Tibial nerve (tissue), 4 donors: ENCODE measurements around the gene TMC3. TPM values are rescaled to one million over a fixed set of nuclear protein-coding genes. Genes with fewer than 3 reads are reported as not detected.

ENCODE experiments used
- DNase-seq, 2 donors: peaks; one replicate each; pipeline ENCODE4 v3.0.0-alpha.2; 2019; ENCODE audit warnings: low spot score in 2 of 2
- H3K27ac ChIP-seq, 4 donors: fragments of 200-600 bp; sonication (generic) in 3 of 4; one replicate each; pipeline ENCODE4 v1.5.1; 2017 to 2019; ENCODE audit warnings: mild to moderate bottlenecking in 1 of 4
- H3K27me3 ChIP-seq, 2 donors: fragments of 200-600 bp; sonication (generic) in 1 of 2; one replicate each; pipeline versions ENCODE4 v1.5.1 to v1.6.0; 2017 to 2019
- H3K36me3 ChIP-seq, 3 donors: fragments of 200-600 bp; sonication (generic); one replicate each; pipeline ENCODE4 v1.5.1; 2018 to 2019
- H3K4me1 ChIP-seq, 4 donors: fragments of 200-600 bp; sonication (generic) in 3 of 4; one replicate each; pipeline ENCODE4 v1.5.1; 2017 to 2019
- H3K4me3 ChIP-seq, 4 donors: fragments of 200-600 bp; sonication (generic) in 3 of 4; one replicate each; pipeline ENCODE4 v1.5.1; 2017 to 2019; ENCODE audit warnings: mild to moderate bottlenecking in 1 of 4, moderate library complexity in 1 of 4
- H3K9me3 ChIP-seq, 4 donors: fragments of 200-600 bp; sonication (generic) in 3 of 4; one replicate each; pipeline ENCODE4 v1.5.1; 2017 to 2019
- EP300 ChIP-seq, 2 donors: sonication (generic); formaldehyde crosslinking; IDR thresholded peaks; one replicate each; pipeline ENCODE4 v1.6.1; 2017; ENCODE audit warnings: antibody characterized with exemption in 2 of 2, mild to moderate bottlenecking in 1 of 2
- POLR2A ChIP-seq, 2 donors: fragments of 450-650 bp; IDR thresholded peaks; one replicate each; pipeline ENCODE4 v1.6.1; 2017; ENCODE audit warnings: antibody characterized with exemption in 2 of 2, mild to moderate bottlenecking in 2 of 2, moderate library complexity in 2 of 2
- WGBS, 2 donors: methylation state at CpG; one replicate each; pipeline ENCODE4 v1.1.5; 2018; 5-methylcytosine and 5-hydroxymethylcytosine counted together
- total RNA-seq, 4 donors: library from RNA; depleted of rRNA; stranded (reverse); fragments of >200 nt; gene quantifications; one replicate each; pipeline ENCODE4 v1.1.0, GENCODE V29; 2016
- TF ChIP-seq, protein P1 (sequence below), 5 experiments: fragments of 200-600 bp in 3 of 5; fragments of 450-650 bp in 2 of 5; sonication (generic) in 3 of 5; IDR thresholded peaks; one replicate each; pipeline ENCODE4 v1.5.1; 2016 to 2019; ENCODE audit warnings: antibody characterized with exemption in 5 of 5, mild to moderate bottlenecking in 3 of 5, moderate library complexity in 2 of 5

The TMC3 gene
- total RNA-seq, 4 donors from 2014 or later = not detected

- no peak overlapping the region for H3K4me3 ChIP-seq
- H3K36me3 ChIP-seq = no peaks in the 10 kb centered on the region
- H3K9me3 ChIP-seq = no peaks in the 10 kb centered on the region
- no peak for DNase-seq
- WGBS, 2 donors = 97 to 98% methylated on average over 2 of the region's 2 CpGs
- no peak overlapping the region for H3K27ac ChIP-seq
- no peaks in the 10 kb centered on the region for H3K27me3 ChIP-seq
- H3K4me1 ChIP-seq = no peaks in the 10 kb centered on the region
- TF ChIP-seq EP300 (IDR thresholded peaks at IDR 0.05) (no peak), POLR2A (IDR thresholded peaks at IDR 0.05) (no peak)
- TF ChIP-seq, protein P1, sequence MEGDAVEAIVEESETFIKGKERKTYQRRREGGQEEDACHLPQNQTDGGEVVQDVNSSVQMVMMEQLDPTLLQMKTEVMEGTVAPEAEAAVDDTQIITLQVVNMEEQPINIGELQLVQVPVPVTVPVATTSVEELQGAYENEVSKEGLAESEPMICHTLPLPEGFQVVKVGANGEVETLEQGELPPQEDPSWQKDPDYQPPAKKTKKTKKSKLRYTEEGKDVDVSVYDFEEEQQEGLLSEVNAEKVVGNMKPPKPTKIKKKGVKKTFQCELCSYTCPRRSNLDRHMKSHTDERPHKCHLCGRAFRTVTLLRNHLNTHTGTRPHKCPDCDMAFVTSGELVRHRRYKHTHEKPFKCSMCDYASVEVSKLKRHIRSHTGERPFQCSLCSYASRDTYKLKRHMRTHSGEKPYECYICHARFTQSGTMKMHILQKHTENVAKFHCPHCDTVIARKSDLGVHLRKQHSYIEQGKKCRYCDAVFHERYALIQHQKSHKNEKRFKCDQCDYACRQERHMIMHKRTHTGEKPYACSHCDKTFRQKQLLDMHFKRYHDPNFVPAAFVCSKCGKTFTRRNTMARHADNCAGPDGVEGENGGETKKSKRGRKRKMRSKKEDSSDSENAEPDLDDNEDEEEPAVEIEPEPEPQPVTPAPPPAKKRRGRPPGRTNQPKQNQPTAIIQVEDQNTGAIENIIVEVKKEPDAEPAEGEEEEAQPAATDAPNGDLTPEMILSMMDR (IDR thresholded peaks at IDR 0.05) = no peak
Observed at GRCh38 chr15:81391657-81392056, 17.6 kb upstream of the TMC3 start.

- Histone ChIP-seq H3K4me1 (no peaks in the 10 kb centered on the region), H3K9me3 (no peaks in the 10 kb centered on the region), H3K27me3 (no peaks in the 10 kb centered on the region), H3K4me3 (no peak overlapping the region), H3K36me3 (no peaks in the 10 kb centered on the region), H3K27ac (no peak overlapping the region)
- 19 to 25% methylated on average over 1 of the region's 1 CpG for WGBS, 2 donors
- DNase-seq = no peak
- TF ChIP-seq EP300 (IDR thresholded peaks at IDR 0.05) (no peak), POLR2A (IDR thresholded peaks at IDR 0.05) (no peak)
- TF ChIP-seq, protein P1 (IDR thresholded peaks at IDR 0.05) = no peak
Observed at GRCh38 chr15:81388436-81388770, 14.4 kb upstream of the TMC3 start.

GRCh38 chr15:81387621-81388435, 13.8 kb upstream of the TMC3 start:
- Histone ChIP-seq H3K4me1 (no peaks in the 10 kb centered on the region), H3K27me3 (no peaks in the 10 kb centered on the region), H3K9me3 (no peaks in the 10 kb centered on the region), H3K36me3 (no peaks in the 10 kb centered on the region), H3K27ac (no peak overlapping the region), H3K4me3 (no peak overlapping the region)
- 77 to 81% methylated on average over 12 of the region's 12 CpGs for WGBS, 2 donors
- no peak for DNase-seq
- TF ChIP-seq POLR2A (IDR thresholded peaks at IDR 0.05) (no peak), EP300 (IDR thresholded peaks at IDR 0.05) (no peak)
- TF ChIP-seq, protein P1 (IDR thresholded peaks at IDR 0.05) = no peak

- Histone ChIP-seq H3K4me3 (no peak overlapping the region), H3K9me3 (no peaks in the 10 kb centered on the region), H3K27me3 (no peaks in the 10 kb centered on the region), H3K36me3 (no peaks in the 10 kb centered on the region), H3K4me1 (no peaks in the 10 kb centered on the region), H3K27ac (no peak overlapping the region)
- DNase-seq = no peak
- TF ChIP-seq, protein P1 (IDR thresholded peaks at IDR 0.05) = no peak
- no peak for TF ChIP-seq POLR2A (IDR thresholded peaks at IDR 0.05)
- no peak for TF ChIP-seq EP300 (IDR thresholded peaks at IDR 0.05)
- 44 to 46% methylated on average over 2 of the region's 2 CpGs for WGBS, 2 donors
Observed at GRCh38 chr15:81386947-81387346, 12.9 kb upstream of the TMC3 start.

- Histone ChIP-seq H3K4me1 (no peaks in the 10 kb centered on the region), H3K27ac (no peak overlapping the region), H3K36me3 (no peaks in the 10 kb centered on the region), H3K27me3 (no peaks in the 10 kb centered on the region), H3K4me3 (no peak overlapping the region), H3K9me3 (no peaks in the 10 kb centered on the region)
- 92 to 96% methylated on average over 4 of the region's 4 CpGs for WGBS, 2 donors
- TF ChIP-seq, protein P1 (IDR thresholded peaks at IDR 0.05) = no peak
- TF ChIP-seq POLR2A (IDR thresholded peaks at IDR 0.05) = no peak
- TF ChIP-seq EP300 (IDR thresholded peaks at IDR 0.05) = no peak
- no peak for DNase-seq
Observed at GRCh38 chr15:81385721-81386076, 11.7 kb upstream of the TMC3 start.
